Measurements from ENCODE around the gene BCR.

The BCR gene

GRCh38 chr22:23276656-23277582 lies 96.6 kb downstream of the BCR start:
- DNase-seq (ENCODE audit: low read depth in 2 of 2): no peak

DNA sequence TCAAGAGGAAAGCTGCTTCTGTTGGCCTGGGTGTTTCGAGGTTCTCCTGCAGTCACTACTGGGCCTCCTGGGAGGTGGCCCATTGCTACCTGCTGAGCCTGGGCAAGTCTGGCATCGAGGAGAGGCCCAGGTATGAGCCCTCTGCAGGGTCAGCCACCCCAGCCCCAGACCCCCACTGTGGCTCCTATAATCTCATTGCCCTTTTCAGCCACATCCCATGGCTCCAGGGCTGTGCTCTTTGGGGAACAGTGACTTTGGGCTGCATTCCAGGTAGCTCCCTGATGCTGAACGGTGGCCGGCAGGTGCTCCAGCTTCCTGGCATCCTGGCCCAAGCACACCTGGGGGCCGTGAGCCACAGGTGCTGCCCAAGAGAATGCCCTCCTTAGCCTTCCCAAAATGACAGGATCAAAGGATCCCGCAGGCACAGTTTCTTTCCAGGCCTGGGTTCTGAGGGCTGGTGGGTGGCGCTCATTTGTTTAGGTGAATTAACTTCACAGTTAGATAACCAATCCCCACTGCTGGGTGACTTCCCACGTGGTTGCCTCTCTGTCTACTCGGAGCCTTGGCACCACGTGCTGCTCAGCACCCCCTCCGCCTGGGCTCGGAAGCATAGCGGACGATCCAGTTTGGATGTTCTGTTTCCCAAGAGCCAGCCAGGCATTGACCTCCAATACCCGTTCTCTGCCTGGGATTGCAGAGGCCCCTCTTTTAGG lies 97.4 kb downstream of the BCR start:
- no peak for DNase-seq (ENCODE audit: low read depth in 2 of 2)

DNA sequence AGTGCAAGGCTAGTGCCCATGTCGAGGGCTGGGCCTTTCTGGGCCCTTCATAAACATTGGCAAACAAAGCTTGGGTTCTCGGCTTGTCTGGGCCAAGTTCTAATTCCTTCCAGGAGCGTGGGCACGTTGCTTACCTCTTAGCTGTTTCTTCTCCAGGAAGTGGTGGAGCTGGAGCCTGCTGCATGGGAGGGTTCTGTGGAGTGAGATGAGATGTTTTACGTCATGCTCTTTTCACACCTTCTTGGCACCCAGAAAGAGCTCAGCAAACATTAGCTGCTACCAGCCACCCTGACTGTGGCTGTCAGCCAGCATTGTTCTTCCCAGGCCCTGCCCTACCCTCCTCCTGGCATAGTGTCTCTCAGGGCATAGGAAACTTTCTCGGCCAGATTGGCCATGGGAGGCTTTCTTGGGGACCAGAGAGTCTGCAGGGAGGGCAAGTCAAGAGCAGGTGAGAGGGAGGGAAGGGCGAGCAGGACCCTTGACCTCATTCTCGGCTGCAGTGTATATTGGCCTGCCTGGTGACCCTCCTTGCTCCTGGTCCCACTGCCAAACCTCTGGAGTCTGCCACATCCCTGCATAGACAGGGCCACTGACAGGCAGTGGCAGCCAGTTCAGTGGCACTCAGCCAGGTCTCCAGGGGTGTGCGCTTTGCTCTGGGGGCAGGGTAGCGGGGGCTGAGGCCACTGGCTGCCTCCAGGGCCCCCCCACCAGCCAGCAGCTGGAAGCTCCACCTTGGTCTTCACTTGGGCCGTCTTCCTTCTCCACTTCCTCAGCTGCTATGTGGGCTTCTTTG lies 98.8 kb downstream of the BCR start:
- no peak for DNase-seq (ENCODE audit: low read depth in 2 of 2)

DNA sequence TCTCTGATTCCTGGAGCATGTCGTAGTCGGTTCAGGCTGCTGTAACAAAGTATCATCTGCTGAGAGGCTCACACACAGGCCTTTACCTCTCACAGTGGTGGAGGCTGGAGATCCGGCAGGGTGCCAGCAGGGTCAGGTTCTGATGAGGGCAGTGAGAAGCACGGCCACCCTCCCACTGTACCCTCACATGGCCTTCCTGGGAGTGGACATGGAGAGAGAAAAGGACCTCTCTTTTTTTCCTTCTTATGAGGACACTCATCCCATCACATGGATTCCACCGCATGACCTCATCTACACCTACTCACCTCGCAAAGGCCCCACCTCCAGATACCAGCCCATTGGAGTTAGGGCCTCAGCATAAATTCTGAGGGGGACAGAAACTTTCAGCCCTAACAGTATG lies 99.5 kb downstream of the BCR start:
- DNase-seq (ENCODE audit: low read depth in 2 of 2): no peak

GRCh38 chr22:23280356-23281052 lies 100.2 kb downstream of the BCR start:
- no peak for DNase-seq (ENCODE audit: low read depth in 2 of 2)

GRCh38 chr22:23281053-23281405 lies 100.7 kb downstream of the BCR start:
- DNase-seq (ENCODE audit: low read depth in 2 of 2): no peak

GRCh38 chr22:23281406-23282088 lies 101.2 kb downstream of the BCR start:
- DNase-seq (ENCODE audit: low read depth in 2 of 2): peak; percentile 59 to 68

DNA sequence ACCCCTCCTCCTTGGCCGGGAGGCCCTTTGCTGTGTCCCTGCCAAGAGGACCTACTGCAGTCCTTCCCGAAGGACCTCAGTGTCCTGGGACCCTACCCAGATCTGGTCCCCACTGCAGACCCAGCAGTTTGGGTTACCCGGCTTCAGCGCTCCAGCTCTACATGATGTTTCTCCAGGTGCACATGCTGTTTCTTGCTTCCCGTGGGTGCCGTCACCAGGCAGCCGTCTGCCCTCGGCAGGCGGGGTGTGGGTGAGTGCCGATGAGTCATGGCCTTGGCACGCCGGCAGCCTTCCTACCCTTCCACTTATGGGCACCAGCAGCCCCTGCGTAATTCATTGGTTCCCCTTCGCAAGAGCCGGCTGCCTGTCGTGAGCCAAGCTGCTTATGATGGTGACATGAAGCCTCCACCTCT lies 101.8 kb downstream of the BCR start:
- no peak for DNase-seq (ENCODE audit: low read depth in 2 of 2)

- no peak for DNase-seq (ENCODE audit: low read depth in 2 of 2)
Measured at GRCh38 chr22:23282516-23282915, 102.2 kb downstream of the BCR start.

DNA sequence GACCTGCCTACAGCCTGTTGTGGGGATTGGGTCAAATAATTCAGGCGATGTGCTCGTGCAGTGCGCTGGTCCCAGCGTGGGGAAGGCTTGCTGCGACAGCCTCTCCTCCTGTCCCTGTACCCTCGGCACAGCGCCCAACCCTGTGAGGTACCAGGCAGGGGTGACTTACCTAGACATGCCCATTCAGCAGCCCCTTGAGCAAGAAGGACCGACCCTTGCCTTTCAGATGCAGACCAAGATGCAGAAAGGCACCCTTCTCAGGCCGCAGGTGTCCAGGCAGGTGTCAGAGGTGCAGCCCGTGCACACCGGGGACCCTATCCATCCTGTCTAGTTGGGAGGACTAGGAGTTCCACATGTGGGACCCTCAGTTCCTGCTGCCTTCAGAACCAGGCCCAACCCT lies 102.7 kb downstream of the BCR start:
- DNase-seq (ENCODE audit: low read depth in 2 of 2): no peak

- no peak for DNase-seq (ENCODE audit: low read depth in 2 of 2)
Measured at GRCh38 chr22:23283591-23284503, 103.5 kb downstream of the BCR start.

DNA sequence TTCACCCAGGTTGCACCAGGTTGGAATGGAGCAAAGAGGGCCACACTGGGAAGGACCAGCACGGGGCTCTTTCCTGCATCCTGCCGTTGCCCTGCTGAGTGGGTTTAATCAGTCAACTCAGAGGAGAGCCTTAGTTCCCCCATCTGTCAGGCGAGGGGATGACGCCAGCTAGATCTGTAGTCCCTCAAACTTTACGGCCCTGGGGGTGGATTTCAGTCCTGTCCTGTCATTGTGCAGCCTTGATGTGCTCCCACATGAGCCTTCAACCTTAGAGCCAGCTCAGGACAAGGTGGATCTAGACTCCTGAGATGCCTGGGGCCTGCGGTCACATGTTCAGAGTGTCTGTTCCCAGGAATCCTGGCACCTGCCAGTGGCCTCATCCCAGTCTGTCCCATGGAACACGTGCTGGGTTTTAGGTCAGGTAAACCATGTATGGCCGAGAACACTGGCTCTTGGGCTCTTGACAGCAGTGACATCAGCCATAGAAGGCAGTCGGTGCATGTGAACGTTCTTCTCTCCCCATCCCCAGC lies 104.3 kb downstream of the BCR start:
- DNase-seq (ENCODE audit: low read depth in 2 of 2): no peak

GRCh38 chr22:23285236-23285635 lies 104.9 kb downstream of the BCR start:
- no peak for DNase-seq (ENCODE audit: low read depth in 2 of 2)

DNA sequence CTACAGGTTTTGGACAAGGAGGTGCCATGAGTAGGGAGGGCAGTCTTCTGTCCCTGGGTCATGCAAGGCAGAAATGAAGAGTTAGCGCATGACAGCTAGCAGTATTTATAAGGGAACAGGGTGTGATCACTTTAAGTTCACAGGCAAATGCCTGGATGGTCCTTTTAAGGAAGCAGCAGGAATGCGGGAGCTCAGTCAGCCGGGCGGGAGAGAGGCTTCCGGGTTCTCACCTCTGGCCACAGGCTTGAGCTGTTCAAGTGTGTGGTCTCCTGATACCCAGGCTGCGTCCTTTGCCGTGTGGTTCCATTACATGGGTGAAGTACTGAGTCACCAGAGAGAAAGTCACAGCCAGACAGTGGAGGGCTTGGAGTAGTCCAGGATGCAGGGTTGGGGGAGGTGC lies 105.4 kb downstream of the BCR start:
- DNase-seq (ENCODE audit: low read depth in 2 of 2): no peak

DNA sequence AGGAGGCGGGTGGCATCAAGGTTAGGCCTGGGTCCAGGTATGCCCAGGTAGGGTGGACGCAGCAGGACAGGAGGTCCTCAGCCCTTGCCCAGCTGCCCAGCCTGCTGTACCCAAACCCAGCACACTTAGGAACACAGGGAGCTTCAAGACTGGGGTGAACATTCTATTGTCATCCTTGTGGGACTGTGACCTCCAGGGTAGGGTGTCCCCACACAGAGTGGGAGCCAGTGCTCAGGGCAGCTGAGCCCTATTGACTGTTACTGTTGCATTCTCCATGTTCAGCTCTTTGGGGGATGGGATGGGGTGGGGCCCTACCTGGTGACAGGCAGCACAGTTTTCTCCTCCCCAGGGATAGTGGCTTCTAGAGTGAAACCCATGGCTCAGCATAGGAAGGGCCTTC lies 106.0 kb downstream of the BCR start:
- DNase-seq (ENCODE audit: low read depth in 2 of 2): no peak

DNA sequence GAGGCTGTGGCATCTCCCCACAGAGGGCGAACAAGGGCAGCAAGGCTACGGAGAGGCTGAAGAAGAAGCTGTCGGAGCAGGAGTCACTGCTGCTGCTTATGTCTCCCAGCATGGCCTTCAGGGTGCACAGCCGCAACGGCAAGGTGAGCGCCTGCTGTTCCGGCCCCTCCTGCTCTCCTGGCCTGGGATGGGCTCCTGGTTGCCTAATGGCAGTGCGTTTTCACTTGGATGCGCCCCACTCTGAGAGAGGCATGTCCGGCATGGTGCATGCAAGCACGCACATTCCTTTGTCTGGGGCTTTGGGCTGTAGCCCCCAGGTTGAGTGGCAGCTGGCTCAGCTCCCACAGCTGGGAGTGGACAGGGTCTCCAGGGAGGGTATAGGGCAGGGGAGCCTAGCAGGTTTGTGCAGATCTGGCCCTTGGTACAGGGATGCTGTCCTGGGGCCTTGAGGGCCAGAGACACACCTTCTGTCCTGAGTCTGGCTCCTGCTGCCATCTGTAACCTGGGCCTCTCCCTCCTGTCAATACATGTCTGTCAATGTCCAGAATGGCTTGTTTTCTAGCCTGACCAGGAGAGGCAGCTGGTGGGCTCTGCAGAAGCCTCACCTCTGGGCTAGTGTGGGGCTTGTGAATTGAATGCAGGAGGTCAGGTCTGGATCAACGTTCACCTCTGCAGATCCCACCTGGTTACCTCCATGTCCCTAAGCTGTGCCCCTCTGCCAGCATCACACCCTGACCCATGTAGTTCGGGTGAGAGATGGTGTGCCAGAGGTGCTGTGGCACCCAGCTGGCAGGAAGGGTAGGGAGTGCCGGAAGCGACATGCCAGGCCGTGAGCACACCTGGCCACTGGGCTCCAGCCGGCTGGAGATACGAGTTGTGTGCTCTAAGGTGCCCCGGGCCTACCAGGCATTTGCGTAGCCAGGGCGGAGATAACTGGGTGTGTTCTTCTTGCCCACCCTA lies 107.1 kb downstream of the BCR start:
- DNase-seq (ENCODE audit: low read depth in 2 of 2): no peak

GRCh38 chr22:23288301-23289129 lies 108.2 kb downstream of the BCR start:
- no peak for DNase-seq (ENCODE audit: low read depth in 2 of 2)

DNA sequence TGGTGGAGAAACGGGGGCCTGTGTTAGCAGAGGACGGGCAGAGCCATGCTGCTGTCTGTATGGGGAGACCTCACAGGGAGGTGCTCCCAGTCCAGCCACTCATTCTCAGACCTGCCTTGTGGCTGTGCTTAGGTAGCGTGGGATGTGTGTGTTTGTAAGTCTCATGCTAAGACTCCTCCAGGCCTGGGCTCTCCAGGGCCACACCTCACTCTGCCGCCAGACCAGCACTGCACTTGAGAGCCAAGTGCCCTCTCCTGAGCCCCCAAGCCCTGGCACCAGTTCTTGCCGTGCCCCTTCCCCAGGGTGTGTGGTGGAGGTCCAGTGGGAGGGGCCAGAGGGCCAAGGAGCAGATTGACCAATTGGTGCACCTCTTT lies 108.8 kb downstream of the BCR start:
- DNase-seq (ENCODE audit: low read depth in 2 of 2): no peak
